ENCODE results near the gene MDC1. TPM values are rescaled to one million over a fixed set of nuclear protein-coding genes. Genes with fewer than 3 reads are reported as not detected.
A peak's percentile ranks its signal among the peaks of the same experiment; 100 is the strongest.

Gene MDC1
- total and polyA plus RNA-seq, 2 experiments from 2014 or later: 17.2 to 32.7 TPM

GRCh38 chr6:30717129-30717844 is at the start of gene MDC1 (continued):
- TF ChIP-seq STAT1 (IDR thresholded peaks at IDR 0.05; ENCODE audit: unreplicated experiment) (no peak), CTCF (conservative IDR thresholded peaks at IDR 0.05; ENCODE audit: low read depth in 2 of 2) (no peak; a peak in 1 of 4 replicates), JUNB (IDR thresholded peaks at IDR 0.05; ENCODE audit: unreplicated experiment) (no peak)

GRCh38 chr6:30766461-30767157 is 49.5 kb upstream of the MDC1 start:
- Mint-ChIP-seq H3K4me3 (no peak overlapping the region; the same call in 2 of the 3 replicates), H3K4me1 (peaks cover 63% of the 10 kb centered on the region), H3K9me3 (no peaks in the 10 kb centered on the region; the same call in 2 of the 3 replicates), H3K36me3 (ENCODE audit: low read depth) (no peaks in the 10 kb centered on the region), H3K27me3 (ENCODE audit: insufficient read depth, low read depth, poor library complexity) (peaks cover 15% of the 10 kb centered on the region), H3K27ac (0 out of 2 replicates have a peak overlapping the region, but pooled peaks have one; percentile 30)
- DNase-seq (ENCODE audit: low spot score) (no peak), ATAC-seq (no peak)
- Histone ChIP-seq H3K4me2 (no peak overlapping the region), H4K20me1 (replicated peaks; ENCODE audit: insufficient read depth) (no peaks in the 10 kb centered on the region), H3K4me3 (no peak overlapping the region), H3K4me1 (ENCODE audit: insufficient read depth) (peaks cover 38% of the 10 kb centered on the region), H3K9me2 (ENCODE audit: insufficient read depth) (no peaks in the 10 kb centered on the region), H2AFZ (peak overlapping the region; percentile 66; the same call in 1 of the 2 replicates), H3F3A (replicated peaks; ENCODE audit: low read depth) (no peaks in the 10 kb centered on the region), H3K36me3 (ENCODE audit: insufficient read depth) (no peaks in the 10 kb centered on the region), H3K27me3 (ENCODE audit: insufficient read depth) (no peaks in the 10 kb centered on the region), H3K27ac (ENCODE audit: low read depth) (peak overlapping the region; percentile 78; the same call in 1 of the 2 replicates), H3K79me2 (replicated peaks; ENCODE audit: insufficient read depth) (no peaks in the 10 kb centered on the region)
- TF ChIP-seq JUNB (IDR thresholded peaks at IDR 0.05; ENCODE audit: unreplicated experiment) (no peak), ZNF462 (CRISPR knock-in tag; IDR thresholded peaks at IDR 0.05) (no peak), ETS1 (IDR thresholded peaks at IDR 0.05) (no peak), CREB1 (CRISPR knock-in tag; IDR thresholded peaks at IDR 0.05; ENCODE audit: low read depth) (no peak), EZH2phosphoT487 (IDR thresholded peaks at IDR 0.05; ENCODE audit: unreplicated experiment) (no peak), POLR2AphosphoS5 (IDR thresholded peaks at IDR 0.05; ENCODE audit: low read depth) (no peak), EZH2 (IDR thresholded peaks at IDR 0.05; ENCODE audit: low read depth, unreplicated experiment) (no peak), CTCF (conservative IDR thresholded peaks at IDR 0.05; ENCODE audit: low read depth in 2 of 2) (no peak), NANOG (IDR thresholded peaks at IDR 0.05; ENCODE audit: borderline replicate concordance) (no peak), ZNF114 (CRISPR knock-in tag; IDR thresholded peaks at IDR 0.05) (no peak), STAT1 (IDR thresholded peaks at IDR 0.05; ENCODE audit: unreplicated experiment) (no peak)
